Stomach (tissue), 9 donors: ENCODE measurements around the gene CCDC144A. TPM values are rescaled to one million over a fixed set of nuclear protein-coding genes. Genes with fewer than 3 reads are reported as not detected.
"Not testable (repeated sequence)": the region's sequence is repeated elsewhere in the genome, so short reads cannot be mapped to it uniquely, and the experiment has no call there.

ENCODE experiments used
- DNase-seq, 2 donors: peaks; one replicate each; pipeline versions ENCODE4 v3.0.0 to v3.0.0-alpha.2; 2013 to 2019
- H3K27ac ChIP-seq, 5 donors: fragments of 200-600 bp in 4 of 5; sonication (generic) in 4 of 5; one replicate each; pipeline ENCODE4 v1.5.1; 2013 to 2019; ENCODE audit warnings: mild to moderate bottlenecking in 1 of 5, moderate library complexity in 1 of 5
- H3K27me3 ChIP-seq, 3 donors: fragments of 200-600 bp; sonication (generic); one replicate each; pipeline ENCODE4 v1.5.1; 2017 to 2019; ENCODE audit warnings: mixed run types in 1 of 3
- H3K36me3 ChIP-seq, 4 donors: fragments of 200-600 bp; sonication (generic); 1 replicate in 3 of 4; 2 replicates in 1 of 4; pipeline ENCODE4 v1.5.1; 2016 to 2019
- H3K4me1 ChIP-seq, 4 donors: fragments of 200-600 bp; sonication (generic); one replicate each; pipeline ENCODE4 v1.5.1; 2016 to 2019
- H3K4me3 ChIP-seq, 4 donors: fragments of 200-600 bp; sonication (generic) in 3 of 4; one replicate each; pipeline ENCODE4 v1.5.1; 2016 to 2019; ENCODE audit warnings: mild to moderate bottlenecking in 1 of 4
- H3K9me3 ChIP-seq, 4 donors: fragments of 200-600 bp; sonication (generic); one replicate each; pipeline ENCODE4 v1.5.1; 2016 to 2019
- EP300 ChIP-seq: sonication (generic); formaldehyde crosslinking; IDR thresholded peaks from one replicate; pipeline ENCODE4 v1.6.1; 2017; ENCODE audit warnings: antibody characterized with exemption
- POLR2A ChIP-seq, 4 donors: fragments of 450-650 bp; IDR thresholded peaks; one replicate each; pipeline ENCODE4 v1.6.1; 2016; ENCODE audit warnings: antibody characterized with exemption in 4 of 4, control low read depth in 2 of 4, mild to moderate bottlenecking in 1 of 4, moderate library complexity in 1 of 4
- POLR2AphosphoS5 ChIP-seq, 3 donors: sonication (generic); formaldehyde crosslinking; IDR thresholded peaks; one replicate each; pipeline ENCODE4 v1.6.1; 2016; ENCODE audit warnings: antibody characterized with exemption in 3 of 3
- WGBS, 5 donors: extraction: QIAGEN DNeasy Blood & Tissue Kit in 3 of 5; methylation state at CpG; one replicate each; pipeline versions ENCODE4 v1.1.5 to v1.1.7; 2013 to 2018; 5-methylcytosine and 5-hydroxymethylcytosine counted together
- intact Hi-C: fragments of 100-400 bp; cut with DNase I; formaldehyde crosslinking; loops from one replicate; pipeline ENCODE4 v1.15.1; 2023; ENCODE audit warnings: low total_unique reads
- polyA plus RNA-seq, 3 donors: library from polyadenylated mRNA; stranded (reverse); fragments of 200-250 nt; gene quantifications; one replicate each; pipeline ENCODE4 v1.2.3, GENCODE V29; 2013
- total RNA-seq, 5 donors: library from RNA; depleted of rRNA; stranded (reverse); fragments of >200 nt; gene quantifications; one replicate each; pipeline versions ENCODE4 v1.1.0 to v1.2.3, GENCODE V29; 2014 to 2016
- TF ChIP-seq, protein P1 (sequence below), 7 experiments: fragments of 450-650 bp in 4 of 7; fragments of 200-600 bp in 3 of 7; sonication (generic) in 3 of 7; IDR thresholded peaks; one replicate each; pipeline ENCODE4 v1.5.1; 2016 to 2019; ENCODE audit warnings: antibody characterized with exemption in 7 of 7, control low read depth in 2 of 7, mild to moderate bottlenecking in 1 of 7
- donor health status: healthy with polysubstance abuse.
- donor health status: Bipolar disorder and iron deficiency.
- donor health status: healthy.

CCDC144A gene
- total and polyA plus RNA-seq, 8 donors: 0.23 to 70.1 (median 2.9) TPM; not detected in 2

DNA sequence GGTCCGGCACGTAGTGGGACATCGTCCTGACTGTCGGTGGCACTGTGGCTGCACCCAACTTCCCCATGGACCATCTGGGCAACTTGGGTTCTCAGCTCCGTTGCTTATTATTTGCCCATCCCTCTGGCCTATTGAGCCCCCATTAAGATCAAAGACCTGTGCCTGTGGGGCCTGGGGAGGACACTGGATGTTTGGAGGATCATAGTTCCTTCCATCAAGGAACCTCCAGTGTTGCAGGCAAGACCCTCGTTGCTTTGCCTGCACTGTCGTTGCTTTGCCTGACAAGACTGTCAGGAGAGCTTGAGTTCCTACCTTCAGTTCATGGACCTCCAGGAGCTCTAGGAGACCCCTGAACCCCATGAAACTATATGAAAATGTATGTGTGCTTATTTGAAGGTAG is 127.2 kb downstream of the CCDC144A start:
- no peak for TF ChIP-seq POLR2AphosphoS5 (IDR thresholded peaks at IDR 0.05)
- no peak for TF ChIP-seq EP300
- TF ChIP-seq, protein P1, sequence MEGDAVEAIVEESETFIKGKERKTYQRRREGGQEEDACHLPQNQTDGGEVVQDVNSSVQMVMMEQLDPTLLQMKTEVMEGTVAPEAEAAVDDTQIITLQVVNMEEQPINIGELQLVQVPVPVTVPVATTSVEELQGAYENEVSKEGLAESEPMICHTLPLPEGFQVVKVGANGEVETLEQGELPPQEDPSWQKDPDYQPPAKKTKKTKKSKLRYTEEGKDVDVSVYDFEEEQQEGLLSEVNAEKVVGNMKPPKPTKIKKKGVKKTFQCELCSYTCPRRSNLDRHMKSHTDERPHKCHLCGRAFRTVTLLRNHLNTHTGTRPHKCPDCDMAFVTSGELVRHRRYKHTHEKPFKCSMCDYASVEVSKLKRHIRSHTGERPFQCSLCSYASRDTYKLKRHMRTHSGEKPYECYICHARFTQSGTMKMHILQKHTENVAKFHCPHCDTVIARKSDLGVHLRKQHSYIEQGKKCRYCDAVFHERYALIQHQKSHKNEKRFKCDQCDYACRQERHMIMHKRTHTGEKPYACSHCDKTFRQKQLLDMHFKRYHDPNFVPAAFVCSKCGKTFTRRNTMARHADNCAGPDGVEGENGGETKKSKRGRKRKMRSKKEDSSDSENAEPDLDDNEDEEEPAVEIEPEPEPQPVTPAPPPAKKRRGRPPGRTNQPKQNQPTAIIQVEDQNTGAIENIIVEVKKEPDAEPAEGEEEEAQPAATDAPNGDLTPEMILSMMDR (IDR thresholded peaks at IDR 0.05): no peak
- TF ChIP-seq POLR2A (IDR thresholded peaks at IDR 0.05): no peak
- no peaks in the 10 kb centered on the region for H3K36me3 ChIP-seq
- DNase-seq: no peak
- peaks cover 0 to 7% (median 0%) of the 10 kb centered on the region in 4 donors for H3K4me1 ChIP-seq
- H3K27me3 ChIP-seq: peaks cover 0 to 25% (median 0%) of the 10 kb centered on the region in 3 donors
- no peaks in the 10 kb centered on the region for H3K9me3 ChIP-seq
- 60 to 95% (median 86%) methylated on average over 1 to 7 of the region's 7 CpGs for WGBS, 5 donors
- H3K4me3 ChIP-seq: no peak overlapping the region
- intact Hi-C loops: no loop called here
- no peak overlapping the region for H3K27ac ChIP-seq

DNA sequence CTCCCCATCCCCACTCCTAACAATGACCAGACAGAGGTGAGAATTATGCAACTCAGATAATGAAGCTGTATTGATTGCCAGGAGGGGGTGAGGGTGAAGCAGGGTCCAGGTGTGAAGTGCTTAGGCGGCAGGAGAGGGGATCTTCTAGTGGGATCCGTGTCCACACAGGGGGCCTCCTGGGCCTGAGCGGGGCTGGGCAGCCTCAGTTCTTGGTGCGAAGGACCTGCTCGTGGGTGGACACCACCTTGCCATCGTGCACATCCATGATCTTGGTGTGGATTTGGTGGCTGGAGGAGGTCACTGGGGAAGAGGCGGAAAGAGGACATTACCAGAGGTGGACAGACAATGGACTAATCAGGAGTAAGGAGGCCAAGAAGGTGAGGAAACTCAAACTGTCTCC is 127.9 kb downstream of the CCDC144A start:
- peaks cover 0 to 25% (median 0%) of the 10 kb centered on the region in 3 donors for H3K27me3 ChIP-seq
- H3K27ac ChIP-seq, DNase-seq, intact Hi-C loops, H3K36me3 ChIP-seq, H3K4me1 ChIP-seq, H3K9me3 ChIP-seq, H3K4me3 ChIP-seq: not testable (repeated sequence)
- WGBS, 5 donors: 72 to 89% (median 86%) methylated on average over 2 to 7 of the region's 7 CpGs

DNA sequence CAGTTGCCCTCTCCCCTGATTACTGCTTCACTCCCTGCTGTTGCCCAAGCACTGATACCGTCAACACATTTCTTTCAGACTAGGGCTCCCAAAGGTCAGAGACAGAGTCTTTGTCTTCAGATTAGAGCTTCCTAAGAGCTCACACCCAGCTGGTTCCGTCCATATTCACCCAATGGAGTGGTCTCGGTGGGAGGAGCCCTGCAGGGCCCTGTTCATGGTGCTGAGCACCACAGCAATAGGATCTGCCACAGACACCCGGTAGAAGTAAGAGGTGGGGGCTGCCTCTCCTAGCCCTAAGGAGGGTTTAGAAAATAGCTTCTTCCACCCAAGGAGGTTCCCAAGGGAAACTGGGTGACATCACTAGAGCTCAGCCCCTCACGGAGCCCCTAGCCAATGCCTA is 128.3 kb downstream of the CCDC144A start:
- no peak overlapping the region for H3K4me3 ChIP-seq

DNA sequence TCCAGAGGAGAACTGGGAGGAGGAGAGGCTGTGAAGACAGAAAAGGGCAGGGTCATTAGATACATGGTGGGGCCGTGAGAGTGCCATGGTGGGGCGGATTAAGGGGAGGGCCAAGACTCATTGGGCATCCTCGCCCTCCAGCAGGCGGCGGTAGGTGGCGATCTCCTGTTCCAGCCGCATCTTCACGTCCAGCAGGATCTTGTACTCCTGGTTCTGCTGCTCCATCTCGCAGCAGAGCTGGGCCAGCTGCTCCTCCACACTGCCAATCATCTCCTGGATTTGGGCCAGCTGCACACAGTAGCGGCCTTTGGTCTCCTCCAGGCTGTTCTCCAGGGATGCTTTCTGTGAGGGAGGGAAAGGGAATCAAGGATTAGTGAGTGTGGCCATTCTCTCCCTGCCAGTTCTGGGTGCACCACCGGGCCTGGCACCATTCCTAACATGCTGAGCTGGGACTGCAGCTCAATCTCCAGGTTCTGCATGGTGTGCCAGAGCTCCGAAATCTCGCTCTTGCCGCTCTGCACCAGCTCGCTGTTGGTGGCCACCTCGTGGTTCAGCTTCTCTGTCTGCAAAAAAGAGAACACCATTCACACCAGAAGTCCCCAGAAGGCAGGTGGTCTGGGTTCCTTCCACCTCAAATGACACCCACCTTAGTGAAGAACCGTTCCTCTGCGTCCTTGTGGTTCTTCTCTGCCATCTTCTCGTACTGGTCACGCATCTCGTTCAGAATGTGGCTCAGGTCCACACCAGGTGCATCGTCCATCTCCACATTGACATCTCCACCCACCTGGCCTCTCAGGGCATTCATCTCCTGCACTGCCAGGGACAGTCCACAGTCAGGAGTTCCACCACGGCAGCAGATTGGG is 129.0 kb downstream of the CCDC144A start:
- DNase-seq: no peak
- peaks cover 0 to 25% (median 0%) of the 10 kb centered on the region in 3 donors for H3K27me3 ChIP-seq
- no peak overlapping the region for H3K4me3 ChIP-seq
- no peak for TF ChIP-seq POLR2AphosphoS5 (IDR thresholded peaks at IDR 0.05)
- no peak for TF ChIP-seq EP300
- TF ChIP-seq, protein P1 (IDR thresholded peaks at IDR 0.05): no peak
- TF ChIP-seq POLR2A (IDR thresholded peaks at IDR 0.05): no peak
- intact Hi-C loops: no loop called here
- WGBS, 5 donors: 70 to 78% (median 74%) methylated on average over 18 to 23 of the region's 23 CpGs
- no peak overlapping the region for H3K27ac ChIP-seq
- H3K36me3 ChIP-seq: no peaks in the 10 kb centered on the region
- no peaks in the 10 kb centered on the region for H3K9me3 ChIP-seq
- H3K4me1 ChIP-seq: peaks cover 0 to 7% (median 0%) of the 10 kb centered on the region in 4 donors

More for the DNA sequence above, 128.3 kb downstream of the CCDC144A start:
- 58 to 65% (median 60%) methylated on average over 5 of the region's 5 CpGs for WGBS, 5 donors
- Histone ChIP-seq H3K4me1 (peaks cover 0 to 7% (median 0%) of the 10 kb centered on the region in 4 donors), H3K36me3 (no peaks in the 10 kb centered on the region), H3K9me3 (no peaks in the 10 kb centered on the region), H3K27me3 (peaks cover 0 to 25% (median 0%) of the 10 kb centered on the region in 3 donors), H3K27ac (no peak overlapping the region)
- no peak for DNase-seq
- intact Hi-C loops: no loop called here
- TF ChIP-seq, protein P1 (IDR thresholded peaks at IDR 0.05): no peak
- TF ChIP-seq POLR2A (IDR thresholded peaks at IDR 0.05) (no peak), POLR2AphosphoS5 (IDR thresholded peaks at IDR 0.05) (no peak), EP300 (no peak)
